Brain microvascular endothelial cell (primary cell): ENCODE results near the gene FAM171A2.
A peak's percentile ranks its signal among the peaks of the same experiment; 100 is the strongest.

Experiments used
- DNase-seq: peaks from one replicate; pipeline ENCODE4 v3.0.0-alpha.2; 2020
- H3K27ac ChIP-seq: fragments of 250-450 bp; sonication (Bioruptor Pico); 2 replicates; pipeline ENCODE4 v1.5.1; 2020; ENCODE audit warnings: mild to moderate bottlenecking, moderate library complexity
- H3K27me3 ChIP-seq: fragments of 250-450 bp; sonication (Bioruptor Pico); replicated peaks from 2 replicates; pipeline ENCODE4 v1.5.1; 2020; ENCODE audit warnings: mild to moderate bottlenecking
- H3K36me3 ChIP-seq: fragments of 250-450 bp; sonication (Bioruptor Pico); replicated peaks from 2 replicates; pipeline ENCODE4 v1.5.1; 2020; ENCODE audit warnings: mild to moderate bottlenecking
- H3K4me3 ChIP-seq: 2 replicates; pipeline ENCODE4 v1.5.1; 2011; ENCODE audit warnings: low read depth, mild to moderate bottlenecking, control low read depth, low read length, moderate library complexity
- CTCF ChIP-seq: IDR thresholded peaks from 2 replicates; pipeline ENCODE4 v1.5.1; 2011; ENCODE audit warnings: low read depth, mild to moderate bottlenecking, moderate library complexity, low read length, control low read depth, inconsistent platforms; ENCODE audit errors: missing control alignments
- in situ Hi-C: cut with HindIII; loops from 2 replicates; pipeline ENCODE4 v1.10.0; 2017; ENCODE audit warnings: low sequenced_read_pairs, low pct_ligation_motif_present

The FAM171A2 gene

GRCh38 chr17:44360826-44361225, 2.8 kb downstream of the FAM171A2 start:
- no peak for TF ChIP-seq CTCF
- in situ Hi-C loops = no loop called here
- Histone ChIP-seq H3K36me3 (no peaks in the 10 kb centered on the region), H3K4me3 (no peak overlapping the region), H3K27ac (no peak overlapping the region), H3K27me3 (no peaks in the 10 kb centered on the region)
- peak; percentile 14 for DNase-seq

- H3K27me3 ChIP-seq = no peaks in the 10 kb centered on the region
- no peak for DNase-seq
- no peak overlapping the region for H3K4me3 ChIP-seq
- no peak for TF ChIP-seq CTCF
- H3K27ac ChIP-seq = no peak overlapping the region
- in situ Hi-C loops = no loop called here
- H3K36me3 ChIP-seq = no peaks in the 10 kb centered on the region
Measured at GRCh38 chr17:44360144-44360533, 3.5 kb downstream of the FAM171A2 start.

- in situ Hi-C loops = no loop called here
- no peak for DNase-seq
- TF ChIP-seq CTCF = no peak
- Histone ChIP-seq H3K27me3 (no peaks in the 10 kb centered on the region), H3K36me3 (no peaks in the 10 kb centered on the region), H3K4me3 (no peak overlapping the region), H3K27ac (no peak overlapping the region)
Measured at GRCh38 chr17:44359458-44360143, 4.1 kb downstream of the FAM171A2 start.

- Histone ChIP-seq H3K27me3 (no peaks in the 10 kb centered on the region), H3K36me3 (no peaks in the 10 kb centered on the region), H3K4me3 (no peak overlapping the region), H3K27ac (no peak overlapping the region)
- TF ChIP-seq CTCF = no peak
- DNase-seq = no peak
- in situ Hi-C loops = no loop called here
Measured at GRCh38 chr17:44359006-44359405, 4.6 kb downstream of the FAM171A2 start.

- DNase-seq = no peak
- H3K27me3 ChIP-seq = no peaks in the 10 kb centered on the region
- no peaks in the 10 kb centered on the region for H3K36me3 ChIP-seq
Measured at GRCh38 chr17:44358066-44358465, 5.6 kb downstream of the FAM171A2 start.

More at GRCh38 chr17:44358066-44358465, 5.6 kb downstream of the FAM171A2 start:
- H3K27ac ChIP-seq = no peak overlapping the region
- no peak for TF ChIP-seq CTCF
- in situ Hi-C loops = no loop called here
- no peak overlapping the region for H3K4me3 ChIP-seq
